CD4-positive, CD25-positive, alpha-beta regulatory T cell (primary cell): ENCODE data around the gene PIK3R5. TPM values are rescaled to one million over a fixed set of nuclear protein-coding genes. Genes with fewer than 3 reads are reported as not detected.
A peak's percentile ranks its signal among the peaks of the same experiment; 100 is the strongest.

ENCODE experiments used
- ATAC-seq, 2 donors: fragments of 150-1000 bp; cut with Tn5 transposase; one replicate each; pipeline ENCODE4 v1.10.0; 2021; ENCODE audit warnings: low read depth in 2 of 2, moderate number of reproducible peaks in 2 of 2, moderate library complexity in 1 of 2
- DNase-seq, 3 donors: peaks; one replicate each; pipeline versions ENCODE4 v3.0.0 to v3.0.0-alpha.2; 2012 to 2022; ENCODE audit warnings: mixed read lengths in 1 of 3
- H3K27ac ChIP-seq: one replicate; pipeline ENCODE4 v1.7.0; 2013; ENCODE audit warnings: mild to moderate bottlenecking, low read length; ENCODE audit not compliant: insufficient read depth, poor library complexity, severe bottlenecking
- H3K27me3 ChIP-seq: one replicate; pipeline ENCODE4 v1.7.0; 2013; ENCODE audit warnings: low read length; ENCODE audit not compliant: control insufficient read depth, insufficient read depth
- H3K36me3 ChIP-seq: one replicate; pipeline ENCODE4 v1.7.0; 2013; ENCODE audit warnings: mild to moderate bottlenecking, low read length, moderate library complexity; ENCODE audit not compliant: control insufficient read depth, insufficient read depth
- H3K4me1 ChIP-seq: 2 replicates; pipeline ENCODE4 v1.7.0; 2013; ENCODE audit warnings: mild to moderate bottlenecking, low read length; ENCODE audit not compliant: insufficient read depth, control insufficient read depth, poor library complexity, severe bottlenecking
- H3K4me3 ChIP-seq: one replicate; pipeline ENCODE4 v1.7.0; 2013; ENCODE audit warnings: low read depth, mild to moderate bottlenecking, low read length, moderate library complexity
- H3K9me3 ChIP-seq, 2 experiments: 1 replicate in 1 of 2; 2 replicates in 1 of 2; pipeline ENCODE4 v1.7.0; 2013; ENCODE audit warnings: low read length in 2 of 2, mild to moderate bottlenecking in 1 of 2, moderate library complexity in 1 of 2; ENCODE audit not compliant: control insufficient read depth in 2 of 2
- H3K27ac Mint-ChIP-seq, 3 donors: one replicate each; pipeline ENCODE4 v1.8.0; 2020 to 2022; ENCODE audit warnings: mild to moderate bottlenecking in 3 of 3, mixed read lengths in 3 of 3, moderate library complexity in 2 of 3
- H3K27me3 Mint-ChIP-seq: one replicate; pipeline ENCODE4 v1.8.0; 2022; ENCODE audit warnings: mild to moderate bottlenecking, mixed read lengths
- H3K36me3 Mint-ChIP-seq: one replicate; pipeline ENCODE4 v1.8.0; 2020; ENCODE audit warnings: mixed read lengths
- H3K4me1 Mint-ChIP-seq, 4 donors: one replicate each; pipeline ENCODE4 v1.8.0; 2020 to 2022; ENCODE audit warnings: mixed read lengths in 4 of 4, mild to moderate bottlenecking in 1 of 4
- H3K4me3 Mint-ChIP-seq, 4 donors: one replicate each; pipeline ENCODE4 v1.8.0; 2020 to 2022; ENCODE audit warnings: mild to moderate bottlenecking in 4 of 4, mixed read lengths in 4 of 4, moderate library complexity in 3 of 4
- H3K9me3 Mint-ChIP-seq, 7 donors: one replicate each; pipeline ENCODE4 v1.8.0; 2020 to 2022; ENCODE audit warnings: mixed read lengths in 7 of 7, mild to moderate bottlenecking in 3 of 7, moderate library complexity in 2 of 7
- polyA plus RNA-seq, 4 donors: library from polyadenylated mRNA; unstranded; fragments of 300-500 nt; fragmentation: Illumina TruSeq; gene quantifications; one replicate each; pipeline ENCODE4 v1.2.3, GENCODE V29; 2021
- total RNA-seq: library from RNA; stranded (reverse); gene quantifications from one replicate; pipeline ENCODE4 v1.2.3, GENCODE V29; 2022

The PIK3R5 gene
- total and polyA plus RNA-seq, 5 donors from 2014 or later = 34.8 to 275 (median 37.5) TPM

DNA sequence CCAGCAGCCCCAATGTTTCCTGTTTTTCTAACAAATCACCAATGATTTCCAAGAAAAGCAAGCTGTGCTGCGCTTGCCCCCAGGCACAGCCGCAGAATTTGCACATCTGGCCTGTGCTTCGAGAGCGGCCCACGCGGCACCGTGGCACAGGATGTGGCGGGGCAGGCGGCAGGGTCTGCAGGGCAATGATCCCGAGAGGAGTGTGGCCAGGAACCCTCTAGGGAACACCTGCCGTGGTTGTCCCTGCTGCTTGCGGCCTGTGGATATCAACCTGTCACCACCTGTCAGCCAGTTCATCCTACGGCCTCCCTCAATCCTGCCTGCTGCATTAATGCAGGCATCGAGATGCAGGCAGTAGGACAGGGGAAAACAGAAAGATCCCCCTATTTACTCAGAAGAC lies 24.0 kb downstream of the PIK3R5 start:
- peak overlapping the region; percentile 97 to 99 (median 97) for H3K27ac Mint-ChIP-seq
- Histone ChIP-seq H3K9me3 (peaks cover 0 to 2% of the 10 kb centered on the region in 2 experiments), H3K36me3 (peaks cover 34% of the 10 kb centered on the region), H3K27ac (peak overlapping the region; percentile 89), H3K4me1 (peaks cover 72% of the 10 kb centered on the region), H3K27me3 (no peaks in the 10 kb centered on the region), H3K4me3 (peak overlapping the region; percentile 57)
- H3K4me1 Mint-ChIP-seq = peaks cover 23 to 94% (median 72%) of the 10 kb centered on the region in 4 donors
- H3K27me3 Mint-ChIP-seq = no peaks in the 10 kb centered on the region
- peaks cover 0 to 5% (median 1%) of the 10 kb centered on the region in 7 donors for H3K9me3 Mint-ChIP-seq
- H3K36me3 Mint-ChIP-seq = peaks cover 45% of the 10 kb centered on the region
- H3K4me3 Mint-ChIP-seq = peak overlapping the region; percentile 76 to 89 (median 88)
- DNase-seq (peak; percentile 31 to 94 (median 68)), ATAC-seq (peak; percentile 78 to 83)

DNA sequence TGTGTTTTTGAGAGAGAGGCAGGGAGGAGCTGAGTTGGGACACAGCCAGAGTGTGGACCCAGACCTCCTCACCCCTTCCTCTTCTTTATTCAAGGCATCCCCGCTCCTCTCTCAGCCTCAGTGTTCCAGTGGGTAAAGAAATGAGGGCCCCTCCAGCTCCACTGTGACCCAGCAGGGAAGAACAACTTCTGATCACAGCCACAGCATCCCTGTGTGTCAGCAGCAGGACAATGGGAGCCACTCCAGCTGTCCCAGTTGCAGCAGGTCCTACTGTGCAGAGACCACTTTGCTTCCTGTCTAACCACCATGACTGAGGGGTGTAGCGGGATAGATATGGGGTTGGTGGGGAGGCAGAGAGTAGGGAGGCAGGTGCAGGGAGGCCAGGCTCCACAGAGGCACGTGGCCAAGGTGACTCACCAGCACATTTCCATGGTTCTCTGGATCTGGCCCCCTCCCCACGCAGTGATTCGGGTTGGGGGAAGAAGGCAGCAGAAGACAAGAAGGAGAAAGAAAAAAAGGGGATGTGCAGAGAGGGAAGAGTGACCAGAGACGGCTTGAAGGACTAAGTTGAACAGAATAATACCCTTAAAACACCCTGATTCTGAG lies 24.5 kb downstream of the PIK3R5 start:
- H3K4me3 ChIP-seq = peak overlapping the region; percentile 57

DNA sequence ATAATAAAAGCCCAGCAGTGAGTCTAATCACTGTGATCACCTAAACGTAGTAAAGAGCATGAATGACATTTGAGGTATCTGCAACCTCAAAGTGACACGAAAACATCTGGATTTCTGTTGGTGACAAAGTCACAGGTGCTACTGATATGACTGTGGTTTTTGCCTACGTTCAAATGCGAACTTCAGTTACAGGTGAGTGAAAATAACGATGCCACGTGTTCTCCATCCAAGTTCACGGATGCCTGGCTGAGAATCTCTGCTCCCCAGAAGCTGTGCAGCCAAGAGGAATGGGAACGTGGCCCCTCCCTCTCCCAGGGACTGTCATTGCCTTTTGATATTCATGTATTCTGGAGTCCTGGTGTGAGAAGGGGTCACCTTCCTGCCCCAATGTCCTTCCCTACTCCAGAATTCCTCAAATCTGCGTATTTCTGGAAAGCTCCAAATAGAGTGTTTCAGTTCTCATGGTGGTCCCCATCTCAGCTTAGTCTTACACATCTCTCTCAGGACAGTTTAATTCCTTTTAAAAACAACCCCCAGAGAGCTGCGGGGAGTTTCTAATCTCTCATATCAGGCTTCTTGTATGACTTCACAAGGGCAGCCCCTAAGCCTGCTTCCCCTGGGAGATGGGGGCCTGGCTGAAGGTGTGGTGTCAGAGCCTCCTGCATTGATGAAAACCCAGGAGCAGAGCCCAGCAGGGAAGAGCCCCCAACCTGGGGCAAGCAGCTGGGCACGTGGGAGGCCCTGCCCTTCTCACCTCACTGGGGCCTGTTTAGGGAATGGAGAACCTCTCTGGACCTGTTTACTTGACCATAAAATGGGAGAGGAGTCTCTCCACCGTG lies 25.8 kb downstream of the PIK3R5 start:
- DNase-seq = peak in 2 of 3 donors; percentile 72 to 86
- H3K27ac ChIP-seq = peak overlapping the region; percentile 89
- peaks cover 17% of the 10 kb centered on the region for H3K36me3 ChIP-seq

More for the DNA sequence above, 24.5 kb downstream of the PIK3R5 start:
- Mint-ChIP-seq H3K27ac (peak overlapping the region; percentile 97 to 99 (median 97)), H3K36me3 (peaks cover 45% of the 10 kb centered on the region), H3K4me1 (peaks cover 28 to 94% (median 72%) of the 10 kb centered on the region in 4 donors), H3K27me3 (no peaks in the 10 kb centered on the region), H3K4me3 (peak overlapping the region; percentile 76 to 89 (median 88)), H3K9me3 (peaks cover 0 to 5% (median 1%) of the 10 kb centered on the region in 7 donors)
- peaks cover 0 to 2% of the 10 kb centered on the region in 2 experiments for H3K9me3 ChIP-seq
- DNase-seq = no peak
- peaks cover 67% of the 10 kb centered on the region for H3K4me1 ChIP-seq
- no peaks in the 10 kb centered on the region for H3K27me3 ChIP-seq
- H3K27ac ChIP-seq = peak overlapping the region; percentile 89
- ATAC-seq = peak; percentile 55 to 63
- H3K36me3 ChIP-seq = peaks cover 29% of the 10 kb centered on the region

GRCh38 chr17:8938933-8939332 lies 26.6 kb downstream of the PIK3R5 start:
- Mint-ChIP-seq H3K4me1 (peaks cover 35 to 92% (median 73%) of the 10 kb centered on the region in 4 donors), H3K27ac (peak overlapping the region; percentile 97 to 99 (median 97)), H3K4me3 (peak overlapping the region; percentile 73 to 89 (median 84)), H3K36me3 (peaks cover 30% of the 10 kb centered on the region), H3K9me3 (peaks cover 0 to 4% (median under 1%) of the 10 kb centered on the region in 7 donors), H3K27me3 (no peaks in the 10 kb centered on the region)
- Histone ChIP-seq H3K27ac (peak overlapping the region; percentile 89), H3K4me1 (peaks cover 69% of the 10 kb centered on the region), H3K27me3 (no peaks in the 10 kb centered on the region), H3K36me3 (peaks cover 10% of the 10 kb centered on the region), H3K9me3 (peaks cover 0 to under 1% of the 10 kb centered on the region in 2 experiments), H3K4me3 (peak overlapping the region; percentile 46)
- ATAC-seq (no peak), DNase-seq (no peak)

More for the DNA sequence above, 25.8 kb downstream of the PIK3R5 start:
- ATAC-seq = peak; percentile 45 to 48
- Histone ChIP-seq H3K9me3 (peaks cover 0 to 2% of the 10 kb centered on the region in 2 experiments), H3K27me3 (no peaks in the 10 kb centered on the region), H3K4me3 (peak overlapping the region; percentile 46), H3K4me1 (peaks cover 67% of the 10 kb centered on the region)
- Mint-ChIP-seq H3K27ac (peak overlapping the region; percentile 97 to 99 (median 97)), H3K36me3 (peaks cover 37% of the 10 kb centered on the region), H3K9me3 (peaks cover 0 to 5% (median 1%) of the 10 kb centered on the region in 7 donors), H3K4me3 (peak overlapping the region; percentile 73 to 89 (median 88)), H3K4me1 (peaks cover 34 to 92% (median 72%) of the 10 kb centered on the region in 4 donors), H3K27me3 (no peaks in the 10 kb centered on the region)

- Histone ChIP-seq H3K9me3 (peaks cover 4 to 8% of the 10 kb centered on the region in 2 experiments), H3K4me3 (peak overlapping the region; percentile 41), H3K4me1 (peaks cover 40% of the 10 kb centered on the region), H3K36me3 (peaks cover 21% of the 10 kb centered on the region), H3K27ac (peak overlapping the region; percentile 70), H3K27me3 (no peaks in the 10 kb centered on the region)
- H3K4me1 Mint-ChIP-seq = peaks cover 51 to 80% (median 70%) of the 10 kb centered on the region in 4 donors
- ATAC-seq (peak; percentile 59 to 60), DNase-seq (peak in 2 of 3 donors; percentile 31 to 38)
- H3K27ac Mint-ChIP-seq = peak overlapping the region; percentile 37 to 86 (median 85)
- H3K9me3 Mint-ChIP-seq = peaks cover 0 to 10% (median 3%) of the 10 kb centered on the region in 7 donors
- H3K27me3 Mint-ChIP-seq = no peaks in the 10 kb centered on the region
- peak overlapping the region in 3 of 4 donors; percentile 32 to 45 (median 33) for H3K4me3 Mint-ChIP-seq
- peaks cover 46% of the 10 kb centered on the region for H3K36me3 Mint-ChIP-seq
These were observed 30.3 kb downstream of the PIK3R5 start for GRCh38 chr17:8935191-8935590.

DNA sequence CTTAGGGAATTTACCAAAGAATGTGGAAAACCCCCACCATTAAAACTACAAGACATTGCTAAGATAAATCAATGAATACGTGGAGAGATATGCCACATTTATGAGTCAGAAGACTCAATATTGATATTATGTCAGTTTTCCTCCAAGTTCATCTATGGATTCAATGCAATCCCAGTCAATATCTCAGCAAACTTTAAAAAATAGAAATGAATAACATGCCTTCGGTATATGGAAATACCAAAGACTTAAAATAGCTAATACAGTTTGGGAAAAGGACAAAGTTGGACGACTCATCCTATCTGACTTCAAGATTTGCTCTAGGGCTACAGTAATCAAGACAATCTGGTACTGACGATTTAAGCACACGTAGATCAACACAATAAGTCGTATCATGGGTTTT lies 31.2 kb downstream of the PIK3R5 start:
- peak overlapping the region in 2 of 4 donors; percentile 33 to 45 for H3K4me3 Mint-ChIP-seq
- H3K27me3 Mint-ChIP-seq = no peaks in the 10 kb centered on the region
- Histone ChIP-seq H3K9me3 (peaks cover 12 to 16% of the 10 kb centered on the region in 2 experiments), H3K36me3 (peaks cover 25% of the 10 kb centered on the region), H3K27me3 (no peaks in the 10 kb centered on the region), H3K27ac (peak overlapping the region; percentile 67), H3K4me3 (peak overlapping the region; percentile 41), H3K4me1 (peaks cover 31% of the 10 kb centered on the region)
- H3K9me3 Mint-ChIP-seq = peaks cover 0 to 17% (median 8%) of the 10 kb centered on the region in 7 donors
- H3K36me3 Mint-ChIP-seq = peaks cover 46% of the 10 kb centered on the region
- peaks cover 48 to 80% (median 68%) of the 10 kb centered on the region in 4 donors for H3K4me1 Mint-ChIP-seq
- peak overlapping the region; percentile 37 to 86 (median 85) for H3K27ac Mint-ChIP-seq
- DNase-seq (no peak), ATAC-seq (no peak)

DNA sequence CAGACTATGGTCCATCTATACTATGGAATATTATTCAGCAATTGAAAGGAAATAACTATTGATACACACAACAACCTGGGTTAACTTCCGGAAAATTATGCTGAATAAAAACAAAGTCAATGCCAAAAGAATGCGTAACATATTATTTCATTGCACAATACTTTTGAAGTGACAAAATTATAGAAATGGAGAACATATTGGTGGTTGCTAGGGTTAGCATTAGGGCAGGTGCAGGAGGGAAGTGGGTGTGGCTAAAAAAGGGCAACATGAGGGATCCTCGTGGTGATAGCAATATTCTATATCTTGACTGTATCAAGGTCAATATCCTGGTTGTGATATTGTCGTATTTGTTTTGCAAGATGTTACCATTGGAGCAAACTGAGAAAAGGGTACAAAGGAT lies 34.9 kb downstream of the PIK3R5 start:
- peaks cover 39% of the 10 kb centered on the region for H3K36me3 ChIP-seq
- Mint-ChIP-seq H3K36me3 (peaks cover 50% of the 10 kb centered on the region), H3K4me1 (peaks cover 37 to 59% (median 47%) of the 10 kb centered on the region in 4 donors), H3K4me3 (no peak overlapping the region), H3K9me3 (peaks cover 3 to 31% (median 18%) of the 10 kb centered on the region in 7 donors), H3K27me3 (no peaks in the 10 kb centered on the region), H3K27ac (no peak overlapping the region)
- H3K4me3 ChIP-seq = peak overlapping the region; percentile 7
- no peak overlapping the region for H3K27ac ChIP-seq
- DNase-seq (no peak), ATAC-seq (no peak)
- peaks cover 31 to 40% of the 10 kb centered on the region in 2 experiments for H3K9me3 ChIP-seq
- no peaks in the 10 kb centered on the region for H3K27me3 ChIP-seq
- peaks cover 17% of the 10 kb centered on the region for H3K4me1 ChIP-seq
